Motor neuron (in vitro differentiated cells): Measurements from ENCODE around the gene SELENOF. TPM values are rescaled to one million over a fixed set of nuclear protein-coding genes. Genes with fewer than 3 reads are reported as not detected.
"Not testable (repeated sequence)": the region's sequence is repeated elsewhere in the genome, so short reads cannot be mapped to it uniquely, and the experiment has no call there.

Experiments
- ATAC-seq, 8 experiments: fragments of 200-7000 bp; cut with Tn5 transposase; replicated peaks in 6 of 8; 2 replicates each; pipeline ENCODE4 v1.8.0; 2021; ENCODE audit warnings: mild to moderate bottlenecking in 8 of 8, moderate library complexity in 8 of 8
- H3K27ac ChIP-seq, 2 donors: fragments of 250-450 bp; sonication (Bioruptor Pico); 2 replicates each; pipeline ENCODE4 v1.9.0; 2021; ENCODE audit warnings: antibody characterized with exemption in 2 of 2, mild to moderate bottlenecking in 2 of 2, moderate library complexity in 1 of 2
- H3K4me1 ChIP-seq, 2 donors: fragments of 250-450 bp; sonication (Bioruptor Pico); replicated peaks in 1 of 2; 2 replicates each; pipeline ENCODE4 v1.6.1; 2021; ENCODE audit warnings: antibody characterized with exemption in 2 of 2, mild to moderate bottlenecking in 2 of 2, moderate library complexity in 1 of 2
- H3K4me3 ChIP-seq, 5 donors: fragments of 250-450 bp; sonication (Bioruptor Pico); 2 replicates each; pipeline ENCODE4 v1.9.0; 2021; ENCODE audit warnings: antibody characterized with exemption in 5 of 5, mild to moderate bottlenecking in 5 of 5, moderate library complexity in 4 of 5
- WGBS, 10 experiments: fragments of 450-650 bp; shearing (Covaris generic); methylation state at CpG; one replicate each; pipeline ENCODE4 v1.0.0; 2022; 5-methylcytosine and 5-hydroxymethylcytosine counted together
- in situ Hi-C, 9 experiments: fragments of 400-800 bp; cut with MboI; loops; one replicate each; pipeline ENCODE4 v1.15.0; 2021; ENCODE audit warnings: low sequenced_read_pairs in 9 of 9, low pct_unique_long_range_greater_than_20kb in 2 of 9; ENCODE audit not compliant: unreplicated experiment in 9 of 9
- total RNA-seq, 8 experiments: library from RNA; unstranded; fragments of 300-600 nt; gene quantifications; 2 replicates each; pipeline versions ENCODE4 v1.2.3 to v1.2.4, GENCODE V29; 2022

Gene SELENOF
- total RNA-seq, 8 experiments from 2014 or later = 129 to 302 (median 173) TPM

GRCh38 chr1:86821956-86822355, 92.0 kb downstream of the SELENOF start:
- no peak overlapping the region for H3K4me3 ChIP-seq
- no peaks in the 10 kb centered on the region for H3K4me1 ChIP-seq
- in situ Hi-C loops = no loop called here
- WGBS, 10 experiments = 0 to 38% (median 20%) methylated on average over 1 of the region's 1 CpG; no CpG with 5 or more reads in 3 of the 10 experiments
- ATAC-seq = peak in 3 of 8 experiments; percentile 38 to 64 (median 48)
- no peak overlapping the region for H3K27ac ChIP-seq

GRCh38 chr1:86819970-86820369, 94.0 kb downstream of the SELENOF start:
- in situ Hi-C loops, ATAC-seq, H3K4me3 ChIP-seq: not testable (repeated sequence)

GRCh38 chr1:86817246-86817826, 96.6 kb downstream of the SELENOF start:
- H3K27ac ChIP-seq, H3K4me1 ChIP-seq, ATAC-seq, in situ Hi-C loops, H3K4me3 ChIP-seq: not testable (repeated sequence)
- 85 to 91% (median 87%) methylated on average over 1 to 4 of the region's 5 CpGs; no CpG with 5 or more reads in 5 of the 10 experiments for WGBS, 10 experiments

More at GRCh38 chr1:86819970-86820369, 94.0 kb downstream of the SELENOF start:
- 40 to 100% (median 83%) methylated on average over 1 to 4 of the region's 5 CpGs; no CpG with 5 or more reads in 4 of the 10 experiments for WGBS, 10 experiments
- H3K4me1 ChIP-seq, H3K27ac ChIP-seq: not testable (repeated sequence)

- 60% methylated on average over 1 to 2 of the region's 5 CpGs; no CpG with 5 or more reads in 8 of the 10 experiments for WGBS, 10 experiments
Observed at GRCh38 chr1:86814118-86814517, 99.8 kb downstream of the SELENOF start.

More at GRCh38 chr1:86814118-86814517, 99.8 kb downstream of the SELENOF start:
- H3K4me1 ChIP-seq, ATAC-seq, H3K4me3 ChIP-seq, in situ Hi-C loops, H3K27ac ChIP-seq: not testable (repeated sequence)

Other genes starting within 250 kb of the SELENOF start
- gene SH3GLB1, start 209.6 kb downstream of the SELENOF start, total RNA-seq = 100 to 1,000 TPM in 1 of 8 experiments, 10 to 100 TPM in 7; 26.8 to 106 (median 74.0) TPM
- gene HS2ST1, start 509 bp upstream of the SELENOF start, total RNA-seq = 10 to 100 TPM; 12.2 to 43.6 (median 23.0) TPM